Pons (tissue), 1 donor: ENCODE results near the gene PLBD1.

Source experiments
- DNase-seq: peaks from one replicate; pipeline ENCODE4 v3.0.0-alpha.2; 2016; ENCODE audit warnings: low spot score

The PLBD1 gene

DNA sequence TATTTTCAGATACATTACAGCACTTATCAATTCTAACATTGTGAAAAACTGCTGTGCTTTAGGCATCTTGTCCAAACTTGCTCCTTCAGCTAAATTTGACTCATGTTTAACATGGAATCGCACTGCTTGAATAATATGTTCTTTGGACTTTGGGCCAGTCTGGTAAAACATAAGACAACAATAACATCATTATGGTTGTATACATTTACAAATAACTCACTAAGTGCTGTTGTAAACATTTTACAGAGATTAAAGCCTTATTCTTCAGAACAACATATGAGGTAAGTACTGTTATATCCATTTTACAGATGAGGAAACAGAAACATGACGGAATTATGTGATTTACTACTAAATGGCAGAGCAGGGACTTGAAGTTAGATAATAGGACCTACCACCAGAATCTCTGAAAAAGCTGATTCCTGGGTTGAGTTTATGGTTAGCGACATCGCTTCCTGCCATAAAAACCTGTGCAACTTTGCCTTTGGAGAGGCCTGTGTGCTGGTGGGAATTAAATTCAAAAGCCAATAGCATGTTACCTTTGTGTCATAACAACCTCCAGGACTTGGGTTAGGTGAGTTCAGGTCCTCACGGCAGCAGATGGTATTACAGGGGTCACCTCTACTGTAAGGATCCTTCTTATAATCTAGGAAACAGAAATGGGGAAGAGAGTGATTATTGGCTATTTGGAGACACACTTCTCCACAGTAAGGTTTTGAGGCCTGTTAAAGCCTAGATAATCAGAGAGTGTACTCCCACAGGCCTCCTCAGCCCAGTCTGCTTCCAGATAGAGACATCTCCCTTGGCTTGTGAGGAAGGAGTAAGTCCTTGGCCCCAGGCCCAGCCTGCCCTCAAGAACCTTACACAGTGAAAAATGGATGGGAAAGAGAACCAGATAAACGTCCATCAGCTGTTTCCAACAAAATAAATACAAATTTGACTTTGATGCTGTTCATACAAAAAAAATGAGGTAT lies 61.8 kb downstream of the PLBD1 start:
- DNase-seq = no peak

DNA sequence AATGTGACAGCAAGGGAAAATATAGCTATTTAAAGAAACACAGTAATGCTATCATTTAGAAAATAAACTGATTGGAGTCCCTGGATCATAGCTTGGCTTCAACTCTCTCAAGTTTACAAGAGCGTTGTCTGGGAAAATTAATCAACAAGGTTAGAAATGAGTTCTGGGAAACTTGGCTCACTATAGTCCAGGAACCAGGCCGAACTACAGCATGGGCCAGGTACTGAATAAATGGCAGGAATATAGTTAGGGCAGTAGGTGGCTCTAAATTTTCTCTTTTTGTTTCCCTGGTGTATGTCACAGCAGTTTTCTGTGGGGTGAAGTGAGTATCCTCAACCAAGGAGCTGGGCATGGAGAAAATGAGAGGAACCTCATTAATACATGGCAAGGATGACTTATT lies 72.4 kb downstream of the PLBD1 start:
- no peak for DNase-seq

GRCh38 chr12:14482886-14483285 lies 84.8 kb downstream of the PLBD1 start:
- DNase-seq = no peak

- DNase-seq = no peak
Observed at GRCh38 chr12:14482361-14482760, 85.3 kb downstream of the PLBD1 start.

DNA sequence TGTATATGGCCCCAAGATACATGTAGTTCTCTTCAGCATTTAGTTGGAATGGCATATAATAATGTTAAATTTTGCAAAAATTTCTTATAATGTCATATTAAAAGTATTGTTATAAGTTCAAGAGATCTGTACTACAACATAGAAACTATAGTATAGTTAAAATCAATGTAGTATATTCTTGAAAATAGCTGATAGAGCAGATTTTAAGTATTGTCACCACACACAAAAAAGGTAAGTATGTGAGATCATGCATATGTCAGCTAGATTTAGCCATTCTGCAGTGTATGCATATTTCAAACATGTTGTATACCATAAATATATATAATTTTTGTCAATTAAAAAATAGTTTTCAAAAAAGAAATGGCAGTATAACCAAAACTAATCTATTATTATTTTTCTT lies 86.5 kb downstream of the PLBD1 start:
- DNase-seq = no peak

- DNase-seq = no peak
Observed at GRCh38 chr12:14479004-14479403, 88.7 kb downstream of the PLBD1 start.

- no peak for DNase-seq
Observed at GRCh38 chr12:14473707-14474287, 93.9 kb downstream of the PLBD1 start.

GRCh38 chr12:14471497-14471896 lies 96.2 kb downstream of the PLBD1 start:
- DNase-seq = no peak

- DNase-seq = no peak
Observed at GRCh38 chr12:14460212-14460841, 107.4 kb downstream of the PLBD1 start.

DNA sequence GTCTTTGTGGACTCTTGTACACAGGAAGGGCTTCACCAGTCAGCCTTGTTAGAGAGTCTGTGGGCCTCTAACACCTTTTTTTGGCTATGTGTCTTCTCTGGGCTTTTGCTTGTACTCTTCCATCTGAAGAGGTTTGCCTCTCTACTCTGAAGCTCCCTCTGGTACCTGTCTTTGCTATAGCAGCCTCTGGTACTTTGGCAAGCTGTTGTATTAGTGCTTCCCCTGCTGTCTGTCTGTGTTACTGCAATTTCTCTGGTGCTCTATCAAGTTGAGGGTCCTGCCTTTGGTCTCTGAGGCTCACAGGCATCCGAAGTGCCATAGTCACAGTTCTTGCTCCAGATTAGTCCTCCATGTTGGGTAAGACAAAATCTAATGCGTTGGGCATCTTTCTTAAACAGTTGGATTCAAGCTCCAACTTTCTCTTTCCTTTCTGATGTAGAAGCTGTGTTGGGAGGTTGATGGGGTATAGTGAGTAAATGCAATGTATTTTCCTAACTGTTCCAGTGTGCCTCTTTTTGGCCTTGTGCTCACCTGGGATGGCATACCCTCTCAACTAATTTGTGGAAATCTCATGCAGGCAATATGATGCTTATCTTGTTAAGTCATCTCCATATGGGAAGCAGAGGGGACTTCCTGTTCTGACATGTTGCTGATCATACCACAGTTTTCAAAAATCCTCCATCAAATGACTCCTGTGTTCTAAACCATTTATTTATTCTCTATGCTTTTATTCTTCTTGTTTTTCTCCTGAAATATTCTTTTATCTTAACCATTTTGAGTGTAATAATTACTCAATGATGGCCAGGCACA lies 113.4 kb downstream of the PLBD1 start:
- no peak for DNase-seq
